GM23338 (cell line): ENCODE data around the gene CENPT. TPM values are rescaled to one million over a fixed set of nuclear protein-coding genes. Genes with fewer than 3 reads are reported as not detected.

Experiments
- ATAC-seq: fragments of 200-7000 bp; cut with Tn5 transposase; 3 replicates; pipeline ENCODE4 v1.9.1; 2020
- DNase-seq: peaks from one replicate; pipeline ENCODE4 v3.0.0-alpha.2; 2015; ENCODE audit warnings: low spot score
- H2AFZ ChIP-seq: fragments of 200-600 bp; sonication (generic); 2 replicates; pipeline ENCODE4 v1.8.0; 2016; ENCODE audit warnings: antibody characterized with exemption, mild to moderate bottlenecking, moderate library complexity
- H3F3A ChIP-seq: fragments of 200-600 bp; sonication (generic); replicated peaks from 2 replicates; pipeline ENCODE4 v1.8.0; 2017; ENCODE audit warnings: antibody characterized with exemption, mixed run types, low read depth
- H3K27ac ChIP-seq: fragments of 200-600 bp; sonication (generic); 2 replicates; pipeline ENCODE4 v1.6.1; 2016; ENCODE audit warnings: low read depth
- H3K27me3 ChIP-seq: fragments of 200-600 bp; sonication (generic); 2 replicates; pipeline ENCODE4 v1.8.0; 2016; ENCODE audit warnings: mild to moderate bottlenecking, mixed run types, moderate library complexity; ENCODE audit not compliant: insufficient read depth
- H3K36me3 ChIP-seq: fragments of 200-600 bp; sonication (generic); 2 replicates; pipeline ENCODE4 v1.8.0; 2016; ENCODE audit warnings: mild to moderate bottlenecking; ENCODE audit not compliant: insufficient read depth
- H3K4me1 ChIP-seq: fragments of 200-600 bp; sonication (generic); 2 replicates; pipeline ENCODE4 v1.8.0; 2016; ENCODE audit warnings: mild to moderate bottlenecking, moderate library complexity; ENCODE audit not compliant: insufficient read depth
- H3K4me2 ChIP-seq: fragments of 200-600 bp; sonication (generic); 2 replicates; pipeline ENCODE4 v1.7.1; 2017; ENCODE audit warnings: mixed run types
- H3K4me3 ChIP-seq: fragments of 200-600 bp; sonication (generic); 2 replicates; pipeline ENCODE4 v1.6.1; 2016; ENCODE audit warnings: mixed run types
- H3K79me2 ChIP-seq: fragments of 200-600 bp; sonication (generic); replicated peaks from 2 replicates; pipeline ENCODE4 v1.8.0; 2017; ENCODE audit warnings: mild to moderate bottlenecking; ENCODE audit not compliant: insufficient read depth
- H3K9me2 ChIP-seq: fragments of 200-600 bp; sonication (generic); 2 replicates; pipeline ENCODE4 v1.8.0; 2017; ENCODE audit not compliant: insufficient read depth
- H4K20me1 ChIP-seq: fragments of 200-600 bp; sonication (generic); replicated peaks from 2 replicates; pipeline ENCODE4 v1.8.0; 2017; ENCODE audit warnings: mild to moderate bottlenecking; ENCODE audit not compliant: insufficient read depth
- H3K27ac Mint-ChIP-seq: 2 replicates; pipeline ENCODE4 v1.8.0; 2020; ENCODE audit warnings: inconsistent platforms, mild to moderate bottlenecking, moderate library complexity, mixed read lengths
- H3K27me3 Mint-ChIP-seq: 3 replicates; pipeline ENCODE4 v1.8.0; 2022; ENCODE audit warnings: low read depth, mild to moderate bottlenecking, moderate library complexity, mixed read lengths, inconsistent platforms; ENCODE audit not compliant: insufficient read depth, poor library complexity
- H3K36me3 Mint-ChIP-seq: 3 replicates; pipeline ENCODE4 v1.8.0; 2021; ENCODE audit warnings: low read depth, mild to moderate bottlenecking, inconsistent platforms, moderate library complexity, mixed read lengths
- H3K4me1 Mint-ChIP-seq: 3 replicates; pipeline ENCODE4 v1.8.0; 2020; ENCODE audit warnings: mild to moderate bottlenecking, inconsistent platforms, mixed read lengths
- H3K4me3 Mint-ChIP-seq: 3 replicates; pipeline ENCODE4 v1.8.0; 2021; ENCODE audit warnings: moderate library complexity, mild to moderate bottlenecking, inconsistent platforms, mixed read lengths
- H3K9me3 Mint-ChIP-seq: 3 replicates; pipeline ENCODE4 v1.8.0; 2020; ENCODE audit warnings: moderate library complexity, mild to moderate bottlenecking, inconsistent platforms, mixed read lengths
- CREB1 ChIP-seq: fragments of 250-450 bp; sonication (Bioruptor Pico); IDR thresholded peaks from 2 replicates; pipeline ENCODE4 v1.5.0; 2020; ENCODE audit warnings: low read depth, mild to moderate bottlenecking, moderate library complexity
- CTCF ChIP-seq, 2 experiments: fragments of 200-600 bp in 1 of 2; sonication (generic) in 1 of 2; conservative IDR thresholded peaks; 2 replicates each; pipeline versions ENCODE4 v1.5.1 to v1.6.1; 2016 to 2017; ENCODE audit warnings: antibody characterized with exemption in 2 of 2, low read depth in 2 of 2, mild to moderate bottlenecking in 2 of 2, moderate library complexity in 1 of 2
- EZH2 ChIP-seq: fragments of 200-600 bp; sonication (generic); IDR thresholded peaks from one replicate; pipeline ENCODE4 v1.8.0; 2017; ENCODE audit warnings: antibody characterized with exemption, mild to moderate bottlenecking, low read depth; ENCODE audit not compliant: unreplicated experiment
- EZH2phosphoT487 ChIP-seq: fragments of 200-600 bp; sonication (generic); IDR thresholded peaks from one replicate; pipeline ENCODE4 v1.8.1; 2018; ENCODE audit warnings: antibody characterized with exemption; ENCODE audit not compliant: unreplicated experiment
- JUNB ChIP-seq: IDR thresholded peaks from one replicate; pipeline ENCODE4 v1.6.1; 2016; ENCODE audit warnings: antibody characterized with exemption; ENCODE audit not compliant: unreplicated experiment
- POLR2AphosphoS5 ChIP-seq: IDR thresholded peaks from 2 replicates; pipeline ENCODE4 v1.6.1; 2016; ENCODE audit warnings: antibody characterized with exemption, low read depth
- STAT1 ChIP-seq: IDR thresholded peaks from one replicate; pipeline ENCODE4 v1.6.1; 2016; ENCODE audit warnings: antibody characterized with exemption; ENCODE audit not compliant: unreplicated experiment
- ZNF114 ChIP-seq: fragments of 250-450 bp; sonication (Bioruptor Pico); IDR thresholded peaks from 2 replicates; pipeline ENCODE4 v1.5.0; 2020; ENCODE audit warnings: mild to moderate bottlenecking, moderate library complexity
- ZNF331 ChIP-seq: fragments of 250-450 bp; sonication (Bioruptor Pico); IDR thresholded peaks from 2 replicates; pipeline ENCODE4 v1.5.0; 2020; ENCODE audit warnings: low read depth, mild to moderate bottlenecking, moderate library complexity
- polyA plus RNA-seq: library from polyadenylated mRNA; unstranded; fragments of >200 nt; fragmentation: Nextera tagmentation; extraction: Ambion mirVana; gene quantifications from 2 replicates; pipeline ENCODE4 v1.2.1, GENCODE V29; 2016
- total RNA-seq: library from RNA; depleted of rRNA; stranded (reverse); fragments of >200 nt; shearing (Covaris generic); gene quantifications from 2 replicates; pipeline ENCODE4 v1.2.3, GENCODE V29; 2014
- TF ChIP-seq, protein P1 (sequence below): IDR thresholded peaks from 2 replicates; pipeline ENCODE4 v1.6.1; 2016; ENCODE audit warnings: antibody characterized with exemption
- TF ChIP-seq, protein P2 (sequence below): IDR thresholded peaks from one replicate; pipeline ENCODE4 v1.6.1; 2018; ENCODE audit warnings: antibody characterized with exemption; ENCODE audit not compliant: unreplicated experiment
- TF ChIP-seq, protein P3 (sequence below): fragments of 250-450 bp; sonication (Bioruptor Pico); IDR thresholded peaks from 2 replicates; pipeline ENCODE4 v1.5.0; 2020; ENCODE audit warnings: mild to moderate bottlenecking, moderate library complexity

Gene CENPT
- total and polyA plus RNA-seq, 2 experiments from 2014 or later: 55.4 to 63.8 TPM

- TF ChIP-seq JUNB (no peak), POLR2AphosphoS5 (no peak), CREB1 (CRISPR knock-in tag) (no peak), CTCF (conservative IDR thresholded peaks at IDR 0.05; ENCODE audit: low read depth in 2 of 2) (no peak)
Observed at GRCh38 chr16:67856927-67857546, 9.5 kb upstream of the CENPT start (continued).

- peaks cover 79% of the 10 kb centered on the region for H4K20me1 ChIP-seq
- TF ChIP-seq ZNF331 (CRISPR knock-in tag): no peak
- TF ChIP-seq, protein P1, sequence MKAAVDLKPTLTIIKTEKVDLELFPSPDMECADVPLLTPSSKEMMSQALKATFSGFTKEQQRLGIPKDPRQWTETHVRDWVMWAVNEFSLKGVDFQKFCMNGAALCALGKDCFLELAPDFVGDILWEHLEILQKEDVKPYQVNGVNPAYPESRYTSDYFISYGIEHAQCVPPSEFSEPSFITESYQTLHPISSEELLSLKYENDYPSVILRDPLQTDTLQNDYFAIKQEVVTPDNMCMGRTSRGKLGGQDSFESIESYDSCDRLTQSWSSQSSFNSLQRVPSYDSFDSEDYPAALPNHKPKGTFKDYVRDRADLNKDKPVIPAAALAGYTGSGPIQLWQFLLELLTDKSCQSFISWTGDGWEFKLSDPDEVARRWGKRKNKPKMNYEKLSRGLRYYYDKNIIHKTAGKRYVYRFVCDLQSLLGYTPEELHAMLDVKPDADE: no peak
- no peak for TF ChIP-seq CREB1 (CRISPR knock-in tag)
- TF ChIP-seq ZNF114 (CRISPR knock-in tag): no peak
- TF ChIP-seq EZH2: no peak
- TF ChIP-seq, protein P2, sequence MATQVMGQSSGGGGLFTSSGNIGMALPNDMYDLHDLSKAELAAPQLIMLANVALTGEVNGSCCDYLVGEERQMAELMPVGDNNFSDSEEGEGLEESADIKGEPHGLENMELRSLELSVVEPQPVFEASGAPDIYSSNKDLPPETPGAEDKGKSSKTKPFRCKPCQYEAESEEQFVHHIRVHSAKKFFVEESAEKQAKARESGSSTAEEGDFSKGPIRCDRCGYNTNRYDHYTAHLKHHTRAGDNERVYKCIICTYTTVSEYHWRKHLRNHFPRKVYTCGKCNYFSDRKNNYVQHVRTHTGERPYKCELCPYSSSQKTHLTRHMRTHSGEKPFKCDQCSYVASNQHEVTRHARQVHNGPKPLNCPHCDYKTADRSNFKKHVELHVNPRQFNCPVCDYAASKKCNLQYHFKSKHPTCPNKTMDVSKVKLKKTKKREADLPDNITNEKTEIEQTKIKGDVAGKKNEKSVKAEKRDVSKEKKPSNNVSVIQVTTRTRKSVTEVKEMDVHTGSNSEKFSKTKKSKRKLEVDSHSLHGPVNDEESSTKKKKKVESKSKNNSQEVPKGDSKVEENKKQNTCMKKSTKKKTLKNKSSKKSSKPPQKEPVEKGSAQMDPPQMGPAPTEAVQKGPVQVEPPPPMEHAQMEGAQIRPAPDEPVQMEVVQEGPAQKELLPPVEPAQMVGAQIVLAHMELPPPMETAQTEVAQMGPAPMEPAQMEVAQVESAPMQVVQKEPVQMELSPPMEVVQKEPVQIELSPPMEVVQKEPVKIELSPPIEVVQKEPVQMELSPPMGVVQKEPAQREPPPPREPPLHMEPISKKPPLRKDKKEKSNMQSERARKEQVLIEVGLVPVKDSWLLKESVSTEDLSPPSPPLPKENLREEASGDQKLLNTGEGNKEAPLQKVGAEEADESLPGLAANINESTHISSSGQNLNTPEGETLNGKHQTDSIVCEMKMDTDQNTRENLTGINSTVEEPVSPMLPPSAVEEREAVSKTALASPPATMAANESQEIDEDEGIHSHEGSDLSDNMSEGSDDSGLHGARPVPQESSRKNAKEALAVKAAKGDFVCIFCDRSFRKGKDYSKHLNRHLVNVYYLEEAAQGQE: no peak
- no peak for TF ChIP-seq EZH2phosphoT487
- TF ChIP-seq STAT1: no peak
- TF ChIP-seq, protein P3, sequence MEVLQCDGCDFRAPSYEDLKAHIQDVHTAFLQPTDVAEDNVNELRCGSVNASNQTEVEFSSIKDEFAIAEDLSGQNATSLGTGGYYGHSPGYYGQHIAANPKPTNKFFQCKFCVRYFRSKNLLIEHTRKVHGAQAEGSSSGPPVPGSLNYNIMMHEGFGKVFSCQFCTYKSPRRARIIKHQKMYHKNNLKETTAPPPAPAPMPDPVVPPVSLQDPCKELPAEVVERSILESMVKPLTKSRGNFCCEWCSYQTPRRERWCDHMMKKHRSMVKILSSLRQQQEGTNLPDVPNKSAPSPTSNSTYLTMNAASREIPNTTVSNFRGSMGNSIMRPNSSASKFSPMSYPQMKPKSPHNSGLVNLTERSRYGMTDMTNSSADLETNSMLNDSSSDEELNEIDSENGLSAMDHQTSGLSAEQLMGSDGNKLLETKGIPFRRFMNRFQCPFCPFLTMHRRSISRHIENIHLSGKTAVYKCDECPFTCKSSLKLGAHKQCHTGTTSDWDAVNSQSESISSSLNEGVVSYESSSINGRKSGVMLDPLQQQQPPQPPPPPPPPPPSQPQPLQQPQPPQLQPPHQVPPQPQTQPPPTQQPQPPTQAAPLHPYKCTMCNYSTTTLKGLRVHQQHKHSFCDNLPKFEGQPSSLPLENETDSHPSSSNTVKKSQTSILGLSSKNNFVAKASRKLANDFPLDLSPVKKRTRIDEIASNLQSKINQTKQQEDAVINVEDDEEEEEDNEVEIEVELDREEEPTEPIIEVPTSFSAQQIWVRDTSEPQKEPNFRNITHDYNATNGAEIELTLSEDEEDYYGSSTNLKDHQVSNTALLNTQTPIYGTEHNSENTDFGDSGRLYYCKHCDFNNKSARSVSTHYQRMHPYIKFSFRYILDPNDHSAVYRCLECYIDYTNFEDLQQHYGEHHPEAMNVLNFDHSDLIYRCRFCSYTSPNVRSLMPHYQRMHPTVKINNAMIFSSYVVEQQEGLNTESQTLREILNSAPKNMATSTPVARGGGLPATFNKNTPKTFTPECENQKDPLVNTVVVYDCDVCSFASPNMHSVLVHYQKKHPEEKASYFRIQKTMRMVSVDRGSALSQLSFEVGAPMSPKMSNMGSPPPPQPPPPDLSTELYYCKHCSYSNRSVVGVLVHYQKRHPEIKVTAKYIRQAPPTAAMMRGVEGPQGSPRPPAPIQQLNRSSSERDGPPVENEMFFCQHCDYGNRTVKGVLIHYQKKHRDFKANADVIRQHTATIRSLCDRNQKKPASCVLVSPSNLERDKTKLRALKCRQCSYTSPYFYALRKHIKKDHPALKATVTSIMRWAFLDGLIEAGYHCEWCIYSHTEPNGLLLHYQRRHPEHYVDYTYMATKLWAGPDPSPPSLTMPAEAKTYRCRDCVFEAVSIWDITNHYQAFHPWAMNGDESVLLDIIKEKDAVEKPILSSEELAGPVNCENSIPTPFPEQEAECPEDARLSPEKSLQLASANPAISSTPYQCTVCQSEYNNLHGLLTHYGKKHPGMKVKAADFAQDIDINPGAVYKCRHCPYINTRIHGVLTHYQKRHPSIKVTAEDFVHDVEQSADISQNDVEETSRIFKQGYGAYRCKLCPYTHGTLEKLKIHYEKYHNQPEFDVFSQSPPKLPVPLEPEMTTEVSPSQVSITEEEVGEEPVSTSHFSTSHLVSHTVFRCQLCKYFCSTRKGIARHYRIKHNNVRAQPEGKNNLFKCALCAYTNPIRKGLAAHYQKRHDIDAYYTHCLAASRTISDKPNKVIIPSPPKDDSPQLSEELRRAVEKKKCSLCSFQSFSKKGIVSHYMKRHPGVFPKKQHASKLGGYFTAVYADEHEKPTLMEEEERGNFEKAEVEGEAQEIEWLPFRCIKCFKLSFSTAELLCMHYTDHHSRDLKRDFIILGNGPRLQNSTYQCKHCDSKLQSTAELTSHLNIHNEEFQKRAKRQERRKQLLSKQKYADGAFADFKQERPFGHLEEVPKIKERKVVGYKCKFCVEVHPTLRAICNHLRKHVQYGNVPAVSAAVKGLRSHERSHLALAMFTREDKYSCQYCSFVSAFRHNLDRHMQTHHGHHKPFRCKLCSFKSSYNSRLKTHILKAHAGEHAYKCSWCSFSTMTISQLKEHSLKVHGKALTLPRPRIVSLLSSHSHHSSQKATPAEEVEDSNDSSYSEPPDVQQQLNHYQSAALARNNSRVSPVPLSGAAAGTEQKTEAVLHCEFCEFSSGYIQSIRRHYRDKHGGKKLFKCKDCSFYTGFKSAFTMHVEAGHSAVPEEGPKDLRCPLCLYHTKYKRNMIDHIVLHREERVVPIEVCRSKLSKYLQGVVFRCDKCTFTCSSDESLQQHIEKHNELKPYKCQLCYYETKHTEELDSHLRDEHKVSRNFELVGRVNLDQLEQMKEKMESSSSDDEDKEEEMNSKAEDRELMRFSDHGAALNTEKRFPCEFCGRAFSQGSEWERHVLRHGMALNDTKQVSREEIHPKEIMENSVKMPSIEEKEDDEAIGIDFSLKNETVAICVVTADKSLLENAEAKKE (CRISPR knock-in tag): no peak
Observed at GRCh38 chr16:67855789-67856188, 8.3 kb upstream of the CENPT start.

More at GRCh38 chr16:67855789-67856188, 8.3 kb upstream of the CENPT start:
- H3K79me2 ChIP-seq: peaks cover 100% of the 10 kb centered on the region
- no peaks in the 10 kb centered on the region; the same call in 1 of the 2 replicates for H3F3A ChIP-seq
- H3K27ac ChIP-seq: peak overlapping the region; percentile 75; the same call in 1 of the 2 replicates
- no peak overlapping the region for H3K4me2 ChIP-seq
- no peak overlapping the region for H3K4me3 ChIP-seq
- Mint-ChIP-seq H3K4me1 (peaks cover 34% of the 10 kb centered on the region), H3K4me3 (no peak overlapping the region), H3K36me3 (peaks cover 22% of the 10 kb centered on the region), H3K9me3 (no peaks in the 10 kb centered on the region), H3K27me3 (peaks cover 4% of the 10 kb centered on the region), H3K27ac (peak overlapping the region; percentile 65)
- H3K9me2 ChIP-seq: no peaks in the 10 kb centered on the region
- no peaks in the 10 kb centered on the region for H3K27me3 ChIP-seq
- no peak overlapping the region for H2AFZ ChIP-seq
- H3K36me3 ChIP-seq: no peaks in the 10 kb centered on the region
- peaks cover 18% of the 10 kb centered on the region for H3K4me1 ChIP-seq
- no peak for ATAC-seq
- no peak for DNase-seq
